Astrocyte (in vitro differentiated cells and primary cell): ENCODE measurements around the gene HGS. TPM values are rescaled to one million over a fixed set of nuclear protein-coding genes. Genes with fewer than 3 reads are reported as not detected.

Source experiments
- DNase-seq: peaks from one replicate; pipeline ENCODE4 v3.0.0-alpha.2; 2010; ENCODE audit warnings: low read depth
- FAIRE-seq: peaks from 2 replicates; lab custom pipeline; 2011; peaks lifted over from hg19 to GRCh38; lab: Jason Lieb, UNC
- H2AFZ ChIP-seq: 2 replicates; pipeline ENCODE4 v1.6.0; 2012; ENCODE audit warnings: low read depth, low read length, inconsistent platforms
- H3K27ac ChIP-seq: 2 replicates; pipeline ENCODE4 v1.5.1; 2011; ENCODE audit warnings: low read depth, low read length, inconsistent platforms
- H3K27me3 ChIP-seq: 2 replicates; pipeline ENCODE4 v1.6.0; 2011; ENCODE audit warnings: low read length, inconsistent platforms; ENCODE audit not compliant: insufficient read depth
- H3K36me3 ChIP-seq: 2 replicates; pipeline ENCODE4 v1.5.1; 2011; ENCODE audit warnings: low read length, inconsistent platforms; ENCODE audit not compliant: insufficient read depth
- H3K4me1 ChIP-seq: 2 replicates; pipeline ENCODE4 v1.5.1; 2011; ENCODE audit warnings: low read length, inconsistent platforms; ENCODE audit not compliant: insufficient read depth
- H3K4me2 ChIP-seq: 2 replicates; pipeline ENCODE4 v1.6.0; 2012; ENCODE audit warnings: low read length, inconsistent platforms
- H3K4me3 ChIP-seq: 2 replicates; pipeline ENCODE4 v1.5.1; 2011; ENCODE audit warnings: low read depth, mild to moderate bottlenecking, low read length, inconsistent platforms; ENCODE audit not compliant: insufficient read depth
- H3K79me2 ChIP-seq: 2 replicates; pipeline ENCODE4 v1.6.0; 2012; ENCODE audit warnings: mild to moderate bottlenecking, low read length, inconsistent platforms; ENCODE audit not compliant: insufficient read depth
- H3K9ac ChIP-seq: 2 replicates; pipeline ENCODE4 v1.6.0; 2012; ENCODE audit warnings: mild to moderate bottlenecking, low read length, inconsistent platforms
- H3K9me3 ChIP-seq: 2 replicates; pipeline ENCODE4 v1.5.1; 2012; ENCODE audit warnings: low read depth, mild to moderate bottlenecking, low read length, inconsistent platforms; ENCODE audit not compliant: insufficient read depth
- H4K20me1 ChIP-seq: 2 replicates; pipeline ENCODE4 v1.6.0; 2012; ENCODE audit warnings: low read length, inconsistent platforms; ENCODE audit not compliant: insufficient read depth
- H3K27ac Mint-ChIP-seq: one replicate; pipeline ENCODE4 v1.8.0; 2021; ENCODE audit warnings: mild to moderate bottlenecking, mixed read lengths; ENCODE audit not compliant: unreplicated experiment
- H3K27me3 Mint-ChIP-seq: one replicate; pipeline ENCODE4 v1.8.0; 2021; ENCODE audit warnings: low read depth, mixed read lengths; ENCODE audit not compliant: unreplicated experiment
- H3K36me3 Mint-ChIP-seq: one replicate; pipeline ENCODE4 v1.8.0; 2021; ENCODE audit warnings: low read depth, mixed read lengths; ENCODE audit not compliant: unreplicated experiment
- H3K4me1 Mint-ChIP-seq: one replicate; pipeline ENCODE4 v1.8.0; 2021; ENCODE audit warnings: low read depth, mixed read lengths; ENCODE audit not compliant: unreplicated experiment
- H3K4me3 Mint-ChIP-seq: one replicate; pipeline ENCODE4 v1.8.0; 2021; ENCODE audit warnings: mild to moderate bottlenecking, moderate library complexity, mixed read lengths; ENCODE audit not compliant: unreplicated experiment
- H3K9me3 Mint-ChIP-seq: one replicate; pipeline ENCODE4 v1.8.0; 2021; ENCODE audit warnings: mild to moderate bottlenecking, mixed read lengths; ENCODE audit not compliant: unreplicated experiment
- CTCF ChIP-seq: IDR thresholded peaks from 2 replicates; pipeline ENCODE4 v1.5.1; 2011; ENCODE audit warnings: low read depth, mild to moderate bottlenecking, inconsistent platforms, low read length, moderate library complexity; ENCODE audit not compliant: insufficient read depth
- EZH2 ChIP-seq: IDR thresholded peaks from 2 replicates; pipeline ENCODE4 v1.6.1; 2012; ENCODE audit warnings: mild to moderate bottlenecking, low read length, inconsistent platforms; ENCODE audit not compliant: insufficient read depth
- total RNA-seq: library from RNA; stranded (reverse); gene quantifications from 2 replicates; pipeline ENCODE4 v1.2.1, GENCODE V29; 2021

Gene HGS
- total RNA-seq, 1 donor from 2014 or later: 122 TPM

- H2AFZ ChIP-seq: no peak overlapping the region
- H3K9me3 Mint-ChIP-seq: no peaks in the 10 kb centered on the region
- H3K9ac ChIP-seq: no peak overlapping the region
- H3K27ac Mint-ChIP-seq: no peak overlapping the region
- FAIRE-seq (no peak), DNase-seq (no peak)
- H3K4me1 ChIP-seq: peaks cover 22% of the 10 kb centered on the region
- H3K4me1 Mint-ChIP-seq: peaks cover 11% of the 10 kb centered on the region
- H3K9me3 ChIP-seq: no peaks in the 10 kb centered on the region
- H3K4me3 ChIP-seq: no peak overlapping the region
- peaks cover 2% of the 10 kb centered on the region for H3K36me3 ChIP-seq
- no peak for TF ChIP-seq EZH2
- no peak for TF ChIP-seq CTCF
- peaks cover 31% of the 10 kb centered on the region for H3K79me2 ChIP-seq
- H3K4me3 Mint-ChIP-seq: peak overlapping the region; percentile 74
- no peaks in the 10 kb centered on the region for H3K27me3 ChIP-seq
- H3K27me3 Mint-ChIP-seq: no peaks in the 10 kb centered on the region
- H3K27ac ChIP-seq: no peak overlapping the region
- no peaks in the 10 kb centered on the region for H3K36me3 Mint-ChIP-seq
- H3K4me2 ChIP-seq: no peak overlapping the region
- H4K20me1 ChIP-seq: peaks cover 26% of the 10 kb centered on the region
Measured at GRCh38 chr17:81638683-81639082, 45.1 kb upstream of the HGS start.

GRCh38 chr17:81640011-81640410 lies 43.8 kb upstream of the HGS start:
- Histone ChIP-seq H3K79me2 (peaks cover 17% of the 10 kb centered on the region), H3K27me3 (no peaks in the 10 kb centered on the region), H3K4me2 (no peak overlapping the region), H3K9me3 (no peaks in the 10 kb centered on the region), H3K27ac (no peak overlapping the region), H3K36me3 (peaks cover under 1% of the 10 kb centered on the region), H4K20me1 (peaks cover 15% of the 10 kb centered on the region), H3K9ac (no peak overlapping the region), H3K4me1 (peaks cover 22% of the 10 kb centered on the region), H2AFZ (no peak overlapping the region), H3K4me3 (no peak overlapping the region)
- Mint-ChIP-seq H3K9me3 (no peaks in the 10 kb centered on the region), H3K36me3 (no peaks in the 10 kb centered on the region), H3K4me3 (no peak overlapping the region), H3K4me1 (peaks cover 8% of the 10 kb centered on the region), H3K27ac (no peak overlapping the region), H3K27me3 (no peaks in the 10 kb centered on the region)
- no peak for TF ChIP-seq EZH2
- no peak for TF ChIP-seq CTCF
- FAIRE-seq (no peak), DNase-seq (no peak)

GRCh38 chr17:81641825-81642489 lies 41.9 kb upstream of the HGS start:
- TF ChIP-seq CTCF (no peak), EZH2 (no peak)
- no peak overlapping the region for H3K27ac Mint-ChIP-seq
- H3K4me3 Mint-ChIP-seq: no peak overlapping the region

More at GRCh38 chr17:81641825-81642489, 41.9 kb upstream of the HGS start:
- Histone ChIP-seq H3K9ac (peak overlapping the region; percentile 58), H3K36me3 (no peaks in the 10 kb centered on the region), H3K9me3 (no peaks in the 10 kb centered on the region), H3K27me3 (peaks cover 3% of the 10 kb centered on the region), H3K4me1 (peaks cover 10% of the 10 kb centered on the region), H3K4me3 (no peak overlapping the region), H3K4me2 (peak overlapping the region; percentile 78), H3K27ac (peak overlapping the region; percentile 70), H2AFZ (peak overlapping the region; percentile 57), H3K79me2 (no peaks in the 10 kb centered on the region), H4K20me1 (no peaks in the 10 kb centered on the region)
- H3K27me3 Mint-ChIP-seq: peaks cover 4% of the 10 kb centered on the region
- peaks cover 2% of the 10 kb centered on the region for H3K36me3 Mint-ChIP-seq
- FAIRE-seq: no peak
- peak; percentile 61 for DNase-seq
- H3K4me1 Mint-ChIP-seq: peaks cover 5% of the 10 kb centered on the region
- no peaks in the 10 kb centered on the region for H3K9me3 Mint-ChIP-seq
